ENCODE results near the gene TMEM238.
"Not testable (repeated sequence)": the region's sequence is repeated elsewhere in the genome, so short reads cannot be mapped to it uniquely, and the experiment has no call there.

Gene TMEM238

GRCh38 chr19:55339889-55340783 lies 44.0 kb downstream of the TMEM238 start:
- no peak for DNase-seq (ENCODE audit: low read depth)

- peak; percentile 100 for DNase-seq (ENCODE audit: low read depth)
Observed at GRCh38 chr19:55339105-55339888, 44.8 kb downstream of the TMEM238 start, which contains the start of gene KMT5C. Gene KMT5C (plus strand): TSS chr19:55339876. CDS start chr19:55341937, 2,061 bp downstream.

- no peak for DNase-seq (ENCODE audit: low read depth)
Observed at GRCh38 chr19:55336101-55336500, 48.0 kb downstream of the TMEM238 start.

GRCh38 chr19:55333870-55334269 lies 50.2 kb downstream of the TMEM238 start:
- no peak for DNase-seq (ENCODE audit: low read depth)

- not testable (repeated sequence) for DNase-seq (ENCODE audit: low read depth)
Observed at GRCh38 chr19:55329791-55330190, 54.3 kb downstream of the TMEM238 start.

Measured in stimulated activated CD8-positive, alpha-beta memory T cell treated with anti-CD3 and anti-CD28 coated beads, Interleukin-12 subunit alpha, Interleukin-12 subunit beta, amount 100 ng/mL, for 1 hour (primary cell).